KMS-11 (cell line): ENCODE data around the gene SND1.

Experiments used
- H2AFZ ChIP-seq: fragments of 200-600 bp; sonication (generic); 2 replicates; pipeline ENCODE4 v1.6.1; 2016; ENCODE audit warnings: antibody characterized with exemption, mixed run types, low read depth
- H3K27ac ChIP-seq: fragments of 200-600 bp; sonication (generic); 2 replicates; pipeline ENCODE4 v1.6.1; 2016; ENCODE audit warnings: mild to moderate bottlenecking, mixed run types
- H3K27me3 ChIP-seq: fragments of 200-600 bp; sonication (generic); 2 replicates; pipeline ENCODE4 v1.6.1; 2017; ENCODE audit warnings: mild to moderate bottlenecking, low read depth, mixed run types, moderate library complexity; ENCODE audit not compliant: insufficient read depth
- H3K36me3 ChIP-seq: fragments of 200-600 bp; sonication (generic); 2 replicates; pipeline ENCODE4 v1.6.1; 2017; ENCODE audit warnings: mild to moderate bottlenecking, mixed run types; ENCODE audit not compliant: insufficient read depth
- H3K4me1 ChIP-seq: fragments of 200-600 bp; sonication (generic); 2 replicates; pipeline ENCODE4 v1.6.1; 2016; ENCODE audit warnings: mild to moderate bottlenecking, low read depth, mixed run types; ENCODE audit not compliant: poor library complexity, severe bottlenecking
- H3K4me2 ChIP-seq: fragments of 200-600 bp; sonication (generic); 2 replicates; pipeline ENCODE4 v1.7.0; 2016; ENCODE audit warnings: mild to moderate bottlenecking, mixed run types
- H3K4me3 ChIP-seq: fragments of 200-600 bp; sonication (generic); IDR thresholded peaks from 2 replicates; pipeline ENCODE4 v1.6.1; 2017; ENCODE audit warnings: low read depth, low read length, mixed read lengths; ENCODE audit not compliant: insufficient read depth
- H3K79me2 ChIP-seq: fragments of 200-600 bp; sonication (generic); 2 replicates; pipeline ENCODE4 v1.6.1; 2016; ENCODE audit warnings: low read depth, mixed run types; ENCODE audit not compliant: insufficient read depth
- H3K9ac ChIP-seq: fragments of 200-600 bp; sonication (generic); 2 replicates; pipeline ENCODE4 v1.6.1; 2016; ENCODE audit warnings: mild to moderate bottlenecking, mixed run types
- H4K20me1 ChIP-seq: fragments of 200-600 bp; sonication (generic); 2 replicates; pipeline ENCODE4 v1.6.1; 2016; ENCODE audit warnings: mild to moderate bottlenecking, mixed run types; ENCODE audit not compliant: insufficient read depth
- CTCF ChIP-seq: fragments of 200-600 bp; sonication (generic); conservative IDR thresholded peaks from 2 replicates; pipeline ENCODE4 v1.6.1; 2017; ENCODE audit warnings: low read depth, mild to moderate bottlenecking, antibody characterized with exemption, low read length, moderate library complexity, mixed read lengths

Gene SND1

GRCh38 chr7:128110641-128111364 lies 458.8 kb downstream of the SND1 start:
- TF ChIP-seq CTCF = no peak
- no peak overlapping the region for H3K9ac ChIP-seq
- no peak overlapping the region for H3K4me3 ChIP-seq
- no peaks in the 10 kb centered on the region for H3K27me3 ChIP-seq
- H3K4me1 ChIP-seq = peaks cover 7% of the 10 kb centered on the region
- H3K36me3 ChIP-seq = no peaks in the 10 kb centered on the region
- no peak overlapping the region for H3K4me2 ChIP-seq
- no peak overlapping the region for H2AFZ ChIP-seq
- H3K27ac ChIP-seq = no peak overlapping the region
- no peaks in the 10 kb centered on the region for H4K20me1 ChIP-seq
- H3K79me2 ChIP-seq = no peaks in the 10 kb centered on the region

DNA sequence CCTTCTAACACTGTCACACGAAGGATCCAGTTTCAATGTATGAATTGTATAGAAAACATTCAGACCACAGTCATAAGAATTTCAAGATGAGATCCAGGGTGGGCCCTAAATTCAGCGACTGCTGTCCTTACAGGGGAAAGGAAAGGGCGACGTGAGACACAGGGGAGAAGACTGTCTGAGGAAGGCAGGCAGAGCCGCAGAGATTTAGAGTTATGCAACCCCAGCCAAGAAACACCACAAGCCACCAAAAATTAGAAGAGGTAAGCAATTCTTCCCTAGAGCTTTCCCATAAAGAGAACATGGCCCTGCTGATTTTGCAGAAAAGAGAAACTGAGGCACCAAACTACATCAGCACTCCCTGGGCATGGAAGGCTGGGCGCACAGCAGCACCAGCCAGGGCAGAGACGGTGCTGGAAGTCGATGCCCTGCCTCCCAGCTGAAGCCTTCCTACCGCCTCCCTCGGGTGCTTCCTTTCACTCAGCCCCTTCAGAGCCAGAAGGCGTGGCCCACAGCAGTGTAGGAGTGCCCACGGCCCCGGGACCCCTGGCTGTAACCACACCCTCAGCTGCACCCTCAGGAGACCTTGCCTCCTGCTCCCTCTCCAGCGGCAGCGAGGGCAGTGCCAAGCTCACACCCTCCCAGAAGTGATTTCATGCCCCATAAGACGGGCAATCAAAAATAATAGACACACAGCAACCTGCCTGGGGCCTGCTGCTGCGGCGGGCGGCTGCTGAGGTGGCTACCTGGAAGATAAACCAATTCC lies 460.2 kb downstream of the SND1 start:
- H3K27me3 ChIP-seq = no peaks in the 10 kb centered on the region
- peaks cover 7% of the 10 kb centered on the region for H3K4me1 ChIP-seq
- H3K36me3 ChIP-seq = no peaks in the 10 kb centered on the region
- no peaks in the 10 kb centered on the region for H4K20me1 ChIP-seq
- H3K27ac ChIP-seq = no peak overlapping the region
- no peak overlapping the region for H3K4me2 ChIP-seq
- H2AFZ ChIP-seq = no peak overlapping the region
- H3K9ac ChIP-seq = no peak overlapping the region
- TF ChIP-seq CTCF = no peak
- H3K4me3 ChIP-seq = no peak overlapping the region
- H3K79me2 ChIP-seq = no peaks in the 10 kb centered on the region

DNA sequence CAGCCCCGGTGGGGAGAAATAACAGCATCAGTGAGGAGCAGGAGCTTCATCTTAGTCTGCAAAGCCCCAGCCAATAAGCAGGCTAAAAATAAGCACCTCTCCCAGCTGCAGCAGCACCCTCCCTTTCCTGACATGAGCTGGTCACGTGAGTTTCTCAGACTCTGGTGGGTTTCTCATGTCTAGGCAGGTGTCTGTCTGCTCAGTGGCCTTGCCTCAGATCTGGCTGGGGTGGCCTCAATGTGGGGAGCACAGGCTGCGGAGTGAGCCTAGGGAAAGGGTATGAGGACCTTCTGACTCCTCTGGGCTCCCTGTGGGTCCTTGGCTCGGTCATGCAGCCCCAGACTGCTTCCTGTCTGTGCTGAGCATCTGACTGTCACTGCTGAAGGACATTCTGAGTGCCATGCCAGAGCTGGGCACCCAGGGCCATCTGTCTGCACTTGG lies 460.8 kb downstream of the SND1 start:
- H4K20me1 ChIP-seq = no peaks in the 10 kb centered on the region
- peaks cover 7% of the 10 kb centered on the region for H3K4me1 ChIP-seq
- H3K79me2 ChIP-seq = no peaks in the 10 kb centered on the region
- no peak overlapping the region for H2AFZ ChIP-seq
- no peak overlapping the region for H3K9ac ChIP-seq
- H3K4me3 ChIP-seq = no peak overlapping the region
- no peak overlapping the region for H3K27ac ChIP-seq
- H3K36me3 ChIP-seq = no peaks in the 10 kb centered on the region
- no peaks in the 10 kb centered on the region for H3K27me3 ChIP-seq
- no peak for TF ChIP-seq CTCF
- H3K4me2 ChIP-seq = no peak overlapping the region

GRCh38 chr7:128113839-128114238 lies 461.8 kb downstream of the SND1 start:
- H3K4me1 ChIP-seq = peaks cover under 1% of the 10 kb centered on the region
- H3K4me3 ChIP-seq = no peak overlapping the region
- H3K27ac ChIP-seq = no peak overlapping the region
- H3K4me2 ChIP-seq = no peak overlapping the region
- no peaks in the 10 kb centered on the region for H3K79me2 ChIP-seq
- H3K27me3 ChIP-seq = no peaks in the 10 kb centered on the region
- H2AFZ ChIP-seq = no peak overlapping the region
- TF ChIP-seq CTCF = no peak
- no peaks in the 10 kb centered on the region for H3K36me3 ChIP-seq
- no peaks in the 10 kb centered on the region for H4K20me1 ChIP-seq
- H3K9ac ChIP-seq = no peak overlapping the region
